Activated CD8-positive, alpha-beta memory T cell treated with anti-CD3 and anti-CD28 coated beads, Interleukin-2, amount 50 U/mL, for 1 hour (primary cell): ENCODE measurements around the gene GNA12.

Source experiments
- DNase-seq: peaks from one replicate; pipeline ENCODE4 v3.0.0-alpha.2; 2020; ENCODE audit errors: extremely low read depth

Gene GNA12

GRCh38 chr7:2802504-2803341, 41.4 kb downstream of the GNA12 start:
- DNase-seq = no peak

GRCh38 chr7:2802101-2802500, 42.0 kb downstream of the GNA12 start:
- DNase-seq = no peak

- DNase-seq = no peak
Measured at GRCh38 chr7:2800931-2801688, 43.0 kb downstream of the GNA12 start.

- DNase-seq = no peak
Measured at GRCh38 chr7:2800220-2800930, 43.7 kb downstream of the GNA12 start.

- no peak for DNase-seq
Measured at GRCh38 chr7:2799253-2799652, 44.9 kb downstream of the GNA12 start.

- DNase-seq = no peak
Measured at GRCh38 chr7:2798669-2799068, 45.4 kb downstream of the GNA12 start.

- DNase-seq = no peak
Measured at GRCh38 chr7:2796358-2797352, 47.5 kb downstream of the GNA12 start.

GRCh38 chr7:2795906-2796305, 48.2 kb downstream of the GNA12 start:
- no peak for DNase-seq

GRCh38 chr7:2794836-2795636, 49.1 kb downstream of the GNA12 start:
- no peak for DNase-seq

GRCh38 chr7:2792856-2793487, 51.1 kb downstream of the GNA12 start:
- DNase-seq = no peak

- no peak for DNase-seq
Measured at GRCh38 chr7:2792235-2792634, 51.9 kb downstream of the GNA12 start.

- no peak for DNase-seq
Measured at GRCh38 chr7:2791390-2791789, 52.7 kb downstream of the GNA12 start.

GRCh38 chr7:2787251-2787951, 56.7 kb downstream of the GNA12 start:
- DNase-seq = no peak

GRCh38 chr7:2786607-2787116, 57.4 kb downstream of the GNA12 start:
- no peak for DNase-seq

- DNase-seq = no peak
Measured at GRCh38 chr7:2785071-2785500, 59.0 kb downstream of the GNA12 start.

- DNase-seq = no peak
Measured at GRCh38 chr7:2782565-2782964, 61.5 kb downstream of the GNA12 start.

- no peak for DNase-seq
Measured at GRCh38 chr7:2782121-2782520, 62.0 kb downstream of the GNA12 start.

GRCh38 chr7:2781636-2782035, 62.5 kb downstream of the GNA12 start:
- DNase-seq = no peak

- no peak for DNase-seq
Measured at GRCh38 chr7:2779051-2779450, 65.1 kb downstream of the GNA12 start.
